HepG2 (cell line): Measurements from ENCODE around the gene RORB. TPM values are rescaled to one million over a fixed set of nuclear protein-coding genes. Genes with fewer than 3 reads are reported as not detected.

Source experiments
- ATAC-seq: fragments of 200-7000 bp; cut with Tn5 transposase; 3 replicates; pipeline ENCODE4 v1.9.1; 2020; ENCODE audit warnings: mild to moderate bottlenecking, moderate library complexity
- BruUV-seq: library from RNA; stranded (reverse); fragments of 400-500 nt; replicated peaks from 2 replicates; lab custom pipeline; 2021; lab: Mats Ljungman, UMichigan
- CTCF ChIA-PET: fragments of 300-600 bp; formaldehyde crosslinking; extraction: SDS; loops from one replicate; lab custom pipeline; 2021; ENCODE audit warnings: low total read pairs, inconsistent platforms, low intra/inter-chr PET ratio; lab: Yijun Ruan, JAX
- POLR2A ChIA-PET: fragments of 350-600 bp; sonication (Branson Sonifier 250); formaldehyde crosslinking; loops from one replicate; lab custom pipeline; 2020; ENCODE audit warnings: antibody characterized with exemption, inconsistent platforms; lab: Yijun Ruan, JAX
- DNase-seq: peaks from one replicate; pipeline ENCODE4 v3.0.0-alpha.2; 2015; ENCODE audit warnings: low spot score
- FAIRE-seq: peaks from 3 replicates; lab custom pipeline; 2011; peaks lifted over from hg19 to GRCh38; lab: Jason Lieb, UNC
- H2AFZ ChIP-seq: one replicate; pipeline ENCODE4 v1.6.1; 2011; ENCODE audit warnings: low read length, inconsistent platforms
- H3K27ac ChIP-seq: fragments of 300-600 bp; 3 replicates; pipeline ENCODE4 v1.8.0; 2011; ENCODE audit warnings: mixed run types, mild to moderate bottlenecking, mixed read lengths, low read length, inconsistent platforms; ENCODE audit not compliant: insufficient read depth; ENCODE audit errors: extremely low read length
- H3K27me3 ChIP-seq, 2 experiments: fragments of 200-600 bp in 1 of 2; 2 replicates in 1 of 2; 3 replicates in 1 of 2; pipeline versions ENCODE4 v1.6.0 to v1.8.0; 2011; ENCODE audit warnings: low read length in 2 of 2, mild to moderate bottlenecking in 2 of 2, moderate library complexity in 2 of 2, inconsistent platforms in 1 of 2; ENCODE audit not compliant: insufficient read depth in 2 of 2, control insufficient read depth in 1 of 2
- H3K36me3 ChIP-seq, 2 experiments: fragments of 200-600 bp in 1 of 2; replicated peaks in 1 of 2; 2 replicates in 1 of 2; 3 replicates in 1 of 2; pipeline versions ENCODE4 v1.5.1 to v1.8.0; 2011; ENCODE audit warnings: low read length in 2 of 2, inconsistent platforms in 1 of 2; ENCODE audit not compliant: insufficient read depth in 2 of 2, control insufficient read depth in 1 of 2
- H3K4me1 ChIP-seq: 2 replicates; pipeline ENCODE4 v1.5.1; 2012; ENCODE audit warnings: low read length, inconsistent platforms; ENCODE audit not compliant: insufficient read depth
- H3K4me2 ChIP-seq: 2 replicates; pipeline ENCODE4 v1.6.0; 2011; ENCODE audit warnings: low read depth, low read length, inconsistent platforms
- H3K4me3 ChIP-seq, 3 experiments: fragments of 200-600 bp in 1 of 3; sonication (generic), shearing (Covaris generic) in 1 of 3; replicated peaks in 1 of 3; 2 replicates each; pipeline ENCODE4 v1.5.1; 2011 to 2016; ENCODE audit warnings: low read length in 3 of 3, inconsistent platforms in 2 of 3, low read depth in 2 of 3, mild to moderate bottlenecking in 2 of 3, control low read depth in 1 of 3, mixed read lengths in 1 of 3; ENCODE audit not compliant: insufficient read depth in 1 of 3
- H3K79me2 ChIP-seq: one replicate; pipeline ENCODE4 v1.6.1; 2011; ENCODE audit warnings: low read length, inconsistent platforms; ENCODE audit not compliant: insufficient read depth
- H3K9ac ChIP-seq: 2 replicates; pipeline ENCODE4 v1.6.0; 2011; ENCODE audit warnings: mild to moderate bottlenecking, low read depth, low read length, inconsistent platforms; ENCODE audit not compliant: insufficient read depth
- H3K9me3 ChIP-seq: 2 replicates; pipeline ENCODE4 v1.5.1; 2012; ENCODE audit warnings: mild to moderate bottlenecking, low read length
- H4K20me1 ChIP-seq: 2 replicates; pipeline ENCODE4 v1.6.0; 2011; ENCODE audit warnings: inconsistent platforms, mild to moderate bottlenecking, low read length, moderate library complexity; ENCODE audit not compliant: insufficient read depth
- E2F1 ChIP-seq: sonication (generic); formaldehyde crosslinking; IDR thresholded peaks from 2 replicates; pipeline ENCODE4 v1.5.0; 2020; ENCODE audit warnings: missing genetic modification reagents
- FOXA1 ChIP-seq, 2 experiments: fragments of 450-650 bp in 1 of 2; sonication (generic) in 1 of 2; formaldehyde crosslinking in 1 of 2; IDR thresholded peaks; 2 replicates each; pipeline versions ENCODE4 v1.4.0 to v1.6.1; 2016 to 2020; ENCODE audit warnings: missing genetic modification reagents in 1 of 2
- GMEB1 ChIP-seq: sonication (generic); formaldehyde crosslinking; IDR thresholded peaks from 2 replicates; pipeline ENCODE4 v1.5.1; 2020; ENCODE audit warnings: missing genetic modification reagents, mild to moderate bottlenecking, borderline replicate concordance
- NR3C1 ChIP-seq: sonication (generic); formaldehyde crosslinking; IDR thresholded peaks from 2 replicates; pipeline ENCODE4 v1.4.0; 2020; ENCODE audit warnings: missing genetic modification reagents
- ZBTB21 ChIP-seq: sonication (generic); formaldehyde crosslinking; IDR thresholded peaks from 2 replicates; pipeline ENCODE4 v1.4.0; 2020; ENCODE audit warnings: missing genetic modification reagents
- ZNF34 ChIP-seq: sonication (generic); formaldehyde crosslinking; IDR thresholded peaks from 2 replicates; pipeline ENCODE4 v1.4.0; 2020; ENCODE audit warnings: mild to moderate bottlenecking, missing genetic modification reagents, borderline replicate concordance
- ZNF670 ChIP-seq: sonication (generic); formaldehyde crosslinking; IDR thresholded peaks from 2 replicates; pipeline ENCODE4 v1.8.0; 2022; ENCODE audit warnings: mild to moderate bottlenecking, missing genetic modification reagents, borderline replicate concordance
- WGBS: methylation state at CpG from one replicate; pipeline ENCODE4 v1.1.6; 2017; ENCODE audit warnings: low lambda C conversion rate; 5-methylcytosine and 5-hydroxymethylcytosine counted together
- in situ Hi-C: cut with HindIII; loops from 2 replicates; pipeline ENCODE4 v1.10.0; 2017; ENCODE audit warnings: low pct_unique_long_range_greater_than_20kb; ENCODE audit not compliant: extremely low pct_ligation_motif_present
- intact Hi-C: fragments of 100-400 bp; cut with micrococcal nuclease; formaldehyde crosslinking; loops from one replicate; pipeline ENCODE4 v1.10.0; 2022; ENCODE audit not compliant: unreplicated experiment
- polyA plus RNA-seq, 8 experiments: library from polyadenylated mRNA; depleted of rRNA in 3 of 8; stranded (reverse) in 7 of 8; unstranded in 1 of 8; fragments of >200 nt; fragmentation: Illumina TruSeq in 4 of 8; extraction: Trizol in 4 of 8; gene quantifications; 2 replicates each; pipeline versions ENCODE4 v1.2.1 to v1.2.3, GENCODE V29; 2011 to 2016; ENCODE audit warnings: low read depth in 4 of 8, missing spikeins in 1 of 8, mixed read lengths in 1 of 8; ENCODE audit not compliant: insufficient read depth in 1 of 8
- total RNA-seq, 5 experiments: library from RNA; depleted of rRNA; stranded (reverse); fragments of >200 nt; fragmentation: Illumina TruSeq; extraction: Trizol; gene quantifications; 2 replicates each; pipeline ENCODE4 v1.2.3, GENCODE V29; 2016; ENCODE audit warnings: low read depth in 1 of 5
- TF ChIP-seq, protein P1 (sequence below): sonication (generic); formaldehyde crosslinking; IDR thresholded peaks from 2 replicates; pipeline ENCODE4 v1.5.0; 2020; ENCODE audit warnings: mild to moderate bottlenecking, missing genetic modification reagents
- TF ChIP-seq, protein P2 (sequence below): sonication (generic); formaldehyde crosslinking; IDR thresholded peaks from 2 replicates; pipeline ENCODE4 v1.8.0; 2022; ENCODE audit warnings: missing genetic modification reagents, mild to moderate bottlenecking, borderline replicate concordance
- TF ChIP-seq, protein P3 (sequence below): sonication (generic); formaldehyde crosslinking; conservative IDR thresholded peaks from 2 replicates; pipeline ENCODE4 v1.4.0; 2020; ENCODE audit warnings: missing genetic modification reagents

RORB gene
- total and polyA plus RNA-seq, 2 of the 13 experiments (the other 11 are each of a cell fraction or from before 2014, with no cell fraction given), result not detected

GRCh38 chr9:74503666-74504065 is 6.5 kb downstream of the RORB start:
- Histone ChIP-seq H3K36me3 (no peaks in the 10 kb centered on the region), H3K9me3 (no peaks in the 10 kb centered on the region), H3K27ac (no peak overlapping the region), H3K9ac (no peak overlapping the region), H4K20me1 (no peaks in the 10 kb centered on the region), H3K79me2 (no peaks in the 10 kb centered on the region), H2AFZ (no peak overlapping the region), H3K4me3 (no peak overlapping the region), H3K4me2 (no peak overlapping the region), H3K4me1 (no peaks in the 10 kb centered on the region), H3K27me3 (peaks cover 0 to 22% of the 10 kb centered on the region in 2 experiments; a peak in 2 of 5 replicates)
- ATAC-seq (no peak), FAIRE-seq (no peak), DNase-seq (no peak)
- POLR2A ChIA-PET, result no interaction called here
- 15% methylated on average over 3 of the region's 3 CpGs for WGBS
- no TSS peak for BruUV-seq
- TF ChIP-seq, protein P1, sequence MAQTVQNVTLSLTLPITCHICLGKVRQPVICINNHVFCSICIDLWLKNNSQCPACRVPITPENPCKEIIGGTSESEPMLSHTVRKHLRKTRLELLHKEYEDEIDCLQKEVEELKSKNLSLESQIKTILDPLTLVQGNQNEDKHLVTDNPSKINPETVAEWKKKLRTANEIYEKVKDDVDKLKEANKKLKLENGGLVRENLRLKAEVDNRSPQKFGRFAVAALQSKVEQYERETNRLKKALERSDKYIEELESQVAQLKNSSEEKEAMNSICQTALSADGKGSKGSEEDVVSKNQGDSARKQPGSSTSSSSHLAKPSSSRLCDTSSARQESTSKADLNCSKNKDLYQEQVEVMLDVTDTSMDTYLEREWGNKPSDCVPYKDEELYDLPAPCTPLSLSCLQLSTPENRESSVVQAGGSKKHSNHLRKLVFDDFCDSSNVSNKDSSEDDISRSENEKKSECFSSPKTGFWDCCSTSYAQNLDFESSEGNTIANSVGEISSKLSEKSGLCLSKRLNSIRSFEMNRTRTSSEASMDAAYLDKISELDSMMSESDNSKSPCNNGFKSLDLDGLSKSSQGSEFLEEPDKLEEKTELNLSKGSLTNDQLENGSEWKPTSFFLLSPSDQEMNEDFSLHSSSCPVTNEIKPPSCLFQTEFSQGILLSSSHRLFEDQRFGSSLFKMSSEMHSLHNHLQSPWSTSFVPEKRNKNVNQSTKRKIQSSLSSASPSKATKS (CRISPR knock-in tag), result no peak
- no peak for TF ChIP-seq ZNF670 (CRISPR knock-in tag)
- TF ChIP-seq, protein P2, sequence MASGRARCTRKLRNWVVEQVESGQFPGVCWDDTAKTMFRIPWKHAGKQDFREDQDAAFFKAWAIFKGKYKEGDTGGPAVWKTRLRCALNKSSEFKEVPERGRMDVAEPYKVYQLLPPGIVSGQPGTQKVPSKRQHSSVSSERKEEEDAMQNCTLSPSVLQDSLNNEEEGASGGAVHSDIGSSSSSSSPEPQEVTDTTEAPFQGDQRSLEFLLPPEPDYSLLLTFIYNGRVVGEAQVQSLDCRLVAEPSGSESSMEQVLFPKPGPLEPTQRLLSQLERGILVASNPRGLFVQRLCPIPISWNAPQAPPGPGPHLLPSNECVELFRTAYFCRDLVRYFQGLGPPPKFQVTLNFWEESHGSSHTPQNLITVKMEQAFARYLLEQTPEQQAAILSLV (CRISPR knock-in tag), result no peak
- in situ Hi-C loops (no loop called here), intact Hi-C loops (no loop called here)
- CTCF ChIA-PET, result no interaction called here

DNA sequence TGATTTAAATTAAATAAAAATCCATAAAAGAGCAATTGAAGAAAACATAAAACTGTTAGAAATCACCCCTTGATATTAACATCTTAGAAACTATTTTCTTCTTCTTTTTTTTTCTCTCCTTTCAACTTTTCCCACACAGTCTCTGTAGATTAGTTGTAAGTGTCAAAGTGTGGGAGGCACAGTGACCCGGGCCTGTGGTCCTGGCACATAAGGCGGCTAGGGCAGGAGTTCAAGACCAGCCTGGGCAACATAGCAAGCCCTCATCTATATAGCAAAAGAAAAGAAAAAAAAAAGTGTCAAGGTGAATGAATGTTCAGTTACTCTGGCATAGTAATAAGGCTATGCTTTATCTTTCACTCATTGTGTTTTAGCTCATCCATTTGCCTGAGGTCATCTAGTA is 14.2 kb downstream of the RORB start:
- DNase-seq (no peak), FAIRE-seq (no peak), ATAC-seq (no peak)
- no TSS peak for BruUV-seq
- no peaks in the 10 kb centered on the region for H3K27me3 ChIP-seq
- no peaks in the 10 kb centered on the region for H4K20me1 ChIP-seq
- POLR2A ChIA-PET, result no interaction called here
- intact Hi-C loops (no loop called here), in situ Hi-C loops (no loop called here)
- no peak overlapping the region for H3K4me3 ChIP-seq
- no peaks in the 10 kb centered on the region for H3K9me3 ChIP-seq
- no peak overlapping the region for H3K9ac ChIP-seq
- CTCF ChIA-PET, result interaction anchor here (0.7 kb wide), 1 partner anchor 855 kb away, joined by 3 read pairs; no protein-coding TSS in a partner anchor
- no peak overlapping the region for H3K4me2 ChIP-seq
- no peak overlapping the region for H3K27ac ChIP-seq
- WGBS, result 12% methylated on average over 2 of the region's 2 CpGs
- H3K36me3 ChIP-seq, result no peaks in the 10 kb centered on the region
- H3K4me1 ChIP-seq, result no peaks in the 10 kb centered on the region
- H2AFZ ChIP-seq, result no peak overlapping the region
- H3K79me2 ChIP-seq, result no peaks in the 10 kb centered on the region
- TF ChIP-seq, protein P3, sequence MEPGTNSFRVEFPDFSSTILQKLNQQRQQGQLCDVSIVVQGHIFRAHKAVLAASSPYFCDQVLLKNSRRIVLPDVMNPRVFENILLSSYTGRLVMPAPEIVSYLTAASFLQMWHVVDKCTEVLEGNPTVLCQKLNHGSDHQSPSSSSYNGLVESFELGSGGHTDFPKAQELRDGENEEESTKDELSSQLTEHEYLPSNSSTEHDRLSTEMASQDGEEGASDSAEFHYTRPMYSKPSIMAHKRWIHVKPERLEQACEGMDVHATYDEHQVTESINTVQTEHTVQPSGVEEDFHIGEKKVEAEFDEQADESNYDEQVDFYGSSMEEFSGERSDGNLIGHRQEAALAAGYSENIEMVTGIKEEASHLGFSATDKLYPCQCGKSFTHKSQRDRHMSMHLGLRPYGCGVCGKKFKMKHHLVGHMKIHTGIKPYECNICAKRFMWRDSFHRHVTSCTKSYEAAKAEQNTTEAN (CRISPR knock-in tag), result no peak
- no peak for TF ChIP-seq GMEB1 (CRISPR knock-in tag)
- no peak for TF ChIP-seq FOXA1 (IDR thresholded peaks at IDR 0.05)
- no peak for TF ChIP-seq FOXA1 (CRISPR knock-in tag; IDR thresholded peaks at IDR 0.05)
- TF ChIP-seq ZNF34, result no peak
- no peak for TF ChIP-seq ZBTB21
- TF ChIP-seq NR3C1, result no peak
- no peak for TF ChIP-seq E2F1 (CRISPR knock-in tag)
